HG02938 (cell line): ENCODE data around the gene AP2B1.
"Not testable (repeated sequence)": the region's sequence is repeated elsewhere in the genome, so short reads cannot be mapped to it uniquely, and the experiment has no call there.

Experiments
- ATAC-seq: cut with Tn5 transposase; IDR thresholded peaks from one replicate; pipeline ENCODE4 v1.9.1; 2021; ENCODE audit warnings: mild to moderate bottlenecking, moderate library complexity; ENCODE audit not compliant: unreplicated experiment

Gene AP2B1

DNA sequence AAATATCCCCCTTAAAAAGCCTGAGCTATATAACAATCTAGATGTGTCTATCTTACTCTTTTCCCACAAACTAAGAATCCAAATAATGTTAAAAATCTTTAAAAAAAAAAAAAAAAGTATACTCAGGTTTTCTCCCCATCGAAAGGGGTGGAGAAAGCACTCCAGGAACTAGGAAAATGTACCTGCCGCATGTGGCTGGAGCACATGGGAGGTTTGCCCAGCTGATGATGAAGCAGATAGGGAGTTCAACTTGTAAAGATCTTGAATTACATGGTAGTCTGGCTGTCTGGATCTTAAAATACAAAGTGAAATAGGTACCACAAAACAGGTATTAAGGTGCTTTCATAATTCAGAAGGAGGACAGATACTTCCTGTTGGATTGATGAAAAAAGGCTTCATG is 17.7 kb upstream of the AP2B1 start:
- no peak for ATAC-seq

DNA sequence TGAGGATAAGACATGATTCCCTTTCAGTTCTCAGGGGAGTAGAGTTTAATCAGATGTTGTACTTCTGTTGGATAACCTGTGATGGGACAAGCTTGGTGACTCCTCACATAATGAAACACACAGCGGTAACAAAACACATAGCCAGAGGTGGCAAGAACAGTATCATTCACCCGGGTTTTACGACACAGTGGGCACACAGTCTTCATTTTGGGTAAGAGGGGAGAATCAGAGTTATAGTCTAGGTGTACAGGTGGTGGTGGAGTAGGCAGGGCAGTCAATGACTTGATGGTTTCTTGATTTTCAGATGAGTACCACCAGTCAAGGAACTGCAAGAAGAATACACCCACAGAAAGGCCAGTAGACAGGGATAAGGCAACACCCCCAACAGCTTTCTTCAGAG is 11.4 kb upstream of the AP2B1 start:
- ATAC-seq: no peak

- ATAC-seq: no peak
These were observed 9.3 kb upstream of the AP2B1 start for GRCh38 chr17:35577830-35578196.

- ATAC-seq: peak; percentile 77
These were observed 8.8 kb upstream of the AP2B1 start, which contains the start of gene PEX12 for GRCh38 chr17:35578197-35578928. Gene PEX12, minus strand, starts transcription at chr17:35578571. Its CDS starts 550 bp downstream, at chr17:35578021.

DNA sequence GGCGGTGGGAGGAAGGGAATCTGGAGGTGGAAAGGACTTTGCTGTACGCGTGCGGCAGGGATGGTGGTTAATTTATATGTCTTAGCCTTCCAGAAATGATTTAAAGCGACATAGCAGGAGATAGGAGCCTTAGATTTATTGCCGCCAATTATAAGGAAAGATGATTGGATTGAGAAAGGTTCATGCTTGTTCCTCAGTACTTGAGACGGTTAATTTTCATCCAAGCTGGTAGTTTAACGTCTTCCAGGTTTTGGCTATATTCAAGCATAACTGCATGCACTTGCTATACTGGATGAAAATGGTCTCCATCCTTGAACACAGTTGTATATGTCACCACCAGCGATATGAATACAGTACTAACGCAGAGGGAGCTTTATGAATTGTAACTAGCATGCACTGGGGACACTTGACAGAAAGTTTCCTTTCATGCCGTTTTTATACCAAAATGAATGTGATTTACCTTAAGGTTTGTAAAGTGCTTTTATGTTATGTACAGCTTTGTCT is 8.1 kb upstream of the AP2B1 start:
- no peak for ATAC-seq

DNA sequence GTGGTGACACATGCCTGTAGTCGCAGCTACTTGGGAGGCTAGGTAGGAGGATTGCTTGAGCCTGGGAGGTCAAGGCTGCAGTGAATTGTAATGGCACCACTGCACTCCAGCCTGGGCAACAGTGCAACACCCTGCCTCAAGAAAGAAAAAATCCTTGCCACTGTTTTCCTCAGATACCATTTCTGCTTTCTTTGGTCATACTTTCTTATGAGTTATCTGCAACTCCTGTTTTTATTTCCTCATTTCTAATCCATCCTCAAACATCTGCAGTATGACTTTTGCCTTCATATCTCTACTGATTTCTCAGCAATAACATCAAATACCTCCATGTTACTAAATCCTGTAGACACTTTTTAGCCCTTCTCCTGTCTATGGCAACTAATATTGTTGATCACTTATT is 3.1 kb upstream of the AP2B1 start:
- ATAC-seq: no peak

DNA sequence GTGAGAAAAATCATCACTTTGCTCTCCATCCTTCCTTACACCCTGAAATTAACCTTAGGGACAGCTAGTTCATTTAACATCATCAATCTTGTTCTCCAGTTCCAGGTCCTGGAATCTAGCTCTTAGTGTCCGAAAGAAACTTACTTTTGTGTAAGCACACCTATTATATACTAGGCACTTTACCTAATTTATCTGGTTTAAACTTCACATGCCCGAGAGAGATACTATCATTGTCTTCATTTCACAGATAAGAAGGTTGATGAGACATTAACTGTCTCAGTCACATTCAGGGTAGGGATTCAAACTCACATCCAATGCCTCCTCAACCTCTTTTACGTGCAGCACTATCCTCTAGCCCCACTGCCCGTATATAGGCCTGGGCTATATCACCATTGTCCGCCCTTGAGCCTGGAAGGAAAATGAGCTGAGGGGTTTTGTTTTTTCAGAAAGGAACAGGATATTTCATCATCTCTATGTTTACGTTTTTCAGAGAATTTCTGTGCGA is 501 bp upstream of the AP2B1 start:
- ATAC-seq: no peak

- no peak for ATAC-seq
These were observed 1.2 kb downstream of the AP2B1 start for GRCh38 chr17:35588196-35588920.

GRCh38 chr17:35596072-35596471 is 8.9 kb downstream of the AP2B1 start:
- no peak for ATAC-seq

- ATAC-seq: no peak
These were observed 9.6 kb downstream of the AP2B1 start for GRCh38 chr17:35596530-35597233.

DNA sequence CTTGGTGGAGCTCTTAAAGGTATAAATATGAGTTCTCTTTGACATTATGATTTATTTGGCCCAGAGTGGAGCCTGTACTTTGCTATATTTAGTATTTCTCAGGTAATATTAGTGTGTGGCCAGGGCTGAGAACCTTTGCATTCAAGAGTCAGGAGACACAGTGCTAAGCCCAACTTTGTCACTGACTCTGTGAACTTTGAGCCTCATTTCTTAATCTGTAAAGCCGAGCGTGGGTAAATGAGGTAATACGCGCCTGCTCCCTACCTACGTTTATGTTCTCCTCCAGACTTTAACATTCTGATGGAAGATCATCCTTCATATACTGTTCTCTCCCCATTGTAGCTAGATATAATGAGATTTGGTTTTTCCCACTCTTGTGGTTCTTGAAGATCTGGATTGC is 10.5 kb downstream of the AP2B1 start:
- ATAC-seq: no peak

- ATAC-seq: no peak
These were observed 16.6 kb downstream of the AP2B1 start for GRCh38 chr17:35603674-35604073.

- no peak for ATAC-seq
These were observed 18.6 kb downstream of the AP2B1 start for GRCh38 chr17:35605678-35606077.

- ATAC-seq: no peak
These were observed 20.2 kb downstream of the AP2B1 start for GRCh38 chr17:35607239-35607847.

- no peak for ATAC-seq
These were observed 22.7 kb downstream of the AP2B1 start for GRCh38 chr17:35609831-35610230.

- ATAC-seq: not testable (repeated sequence)
These were observed 23.6 kb downstream of the AP2B1 start for GRCh38 chr17:35610746-35611145.

- ATAC-seq: no peak
These were observed 25.9 kb downstream of the AP2B1 start for GRCh38 chr17:35612924-35613521.

- no peak for ATAC-seq
These were observed 27.7 kb downstream of the AP2B1 start for GRCh38 chr17:35614810-35615209.

- ATAC-seq: no peak
These were observed 29.4 kb downstream of the AP2B1 start for GRCh38 chr17:35616536-35616935.

- ATAC-seq: no peak
These were observed 30.4 kb downstream of the AP2B1 start for GRCh38 chr17:35617505-35617904.

DNA sequence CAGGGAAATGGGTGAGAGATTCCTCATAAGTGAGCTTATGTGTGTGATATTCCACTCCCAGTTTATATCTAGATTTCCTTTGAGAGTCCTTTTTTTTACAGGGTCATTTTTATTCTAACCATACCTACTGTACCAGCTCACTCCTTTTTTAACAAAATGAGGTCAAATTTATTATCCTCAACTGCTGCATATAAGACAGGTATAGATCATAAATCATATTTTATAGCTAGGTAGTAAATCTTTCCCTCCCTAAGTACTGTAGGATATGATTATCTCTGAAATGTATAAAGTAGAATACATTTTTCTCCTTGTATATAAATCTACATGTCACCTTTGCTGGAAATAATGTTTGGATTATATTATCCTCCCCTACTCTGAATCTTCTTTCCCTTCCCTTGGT is 31.5 kb downstream of the AP2B1 start:
- ATAC-seq: no peak
